Thyroid gland (tissue), 4 donors: Measurements from ENCODE around the gene HSD17B14. TPM values are rescaled to one million over a fixed set of nuclear protein-coding genes. Genes with fewer than 3 reads are reported as not detected.

ENCODE experiments used
- DNase-seq, 2 donors: peaks; one replicate each; pipeline ENCODE4 v3.0.0-alpha.2; 2019
- H3K27ac ChIP-seq, 3 donors: fragments of 200-600 bp; sonication (generic); 1 replicate in 2 of 3; 2 replicates in 1 of 3; pipeline ENCODE4 v1.5.1; 2016 to 2019; ENCODE audit warnings: mild to moderate bottlenecking in 1 of 3, moderate library complexity in 1 of 3
- H3K27me3 ChIP-seq: fragments of 200-600 bp; sonication (generic); one replicate; pipeline ENCODE4 v1.5.1; 2019
- H3K36me3 ChIP-seq, 2 donors: fragments of 200-600 bp; sonication (generic); one replicate each; pipeline ENCODE4 v1.5.1; 2016 to 2019
- H3K4me1 ChIP-seq, 2 donors: fragments of 200-600 bp; sonication (generic); one replicate each; pipeline ENCODE4 v1.5.1; 2017 to 2019
- H3K4me3 ChIP-seq, 3 donors: fragments of 200-600 bp; sonication (generic); replicated peaks in 1 of 3; 1 replicate in 2 of 3; 2 replicates in 1 of 3; pipeline ENCODE4 v1.5.1; 2016; ENCODE audit warnings: mild to moderate bottlenecking in 1 of 3
- H3K9me3 ChIP-seq: fragments of 200-600 bp; sonication (generic); one replicate; pipeline ENCODE4 v1.5.1; 2017
- POLR2A ChIP-seq, 2 donors: fragments of 450-650 bp; IDR thresholded peaks; one replicate each; pipeline ENCODE4 v1.6.1; 2017; ENCODE audit warnings: antibody characterized with exemption in 2 of 2, mild to moderate bottlenecking in 2 of 2, moderate library complexity in 1 of 2
- WGBS, 2 donors: methylation state at CpG; one replicate each; pipeline ENCODE4 v1.1.5; 2017; 5-methylcytosine and 5-hydroxymethylcytosine counted together
- intact Hi-C: fragments of 100-400 bp; cut with DNase I; formaldehyde crosslinking; loops from one replicate; pipeline ENCODE4 v1.15.1; 2023
- total RNA-seq, 4 donors: library from RNA; depleted of rRNA; stranded (reverse); fragments of >200 nt; gene quantifications; one replicate each; pipeline ENCODE4 v1.2.3, GENCODE V29; 2016
- TF ChIP-seq, protein P1 (sequence below), 6 experiments: fragments of 200-600 bp in 3 of 6; fragments of 450-650 bp in 3 of 6; sonication (generic) in 3 of 6; IDR thresholded peaks; one replicate each; pipeline ENCODE4 v1.5.1; 2016 to 2019; ENCODE audit warnings: antibody characterized with exemption in 6 of 6, mild to moderate bottlenecking in 2 of 6, inconsistent platforms in 1 of 6, moderate library complexity in 1 of 6

Gene HSD17B14
- total RNA-seq, 4 donors from 2014 or later: 11.9 to 46.8 (median 22.2) TPM

DNA sequence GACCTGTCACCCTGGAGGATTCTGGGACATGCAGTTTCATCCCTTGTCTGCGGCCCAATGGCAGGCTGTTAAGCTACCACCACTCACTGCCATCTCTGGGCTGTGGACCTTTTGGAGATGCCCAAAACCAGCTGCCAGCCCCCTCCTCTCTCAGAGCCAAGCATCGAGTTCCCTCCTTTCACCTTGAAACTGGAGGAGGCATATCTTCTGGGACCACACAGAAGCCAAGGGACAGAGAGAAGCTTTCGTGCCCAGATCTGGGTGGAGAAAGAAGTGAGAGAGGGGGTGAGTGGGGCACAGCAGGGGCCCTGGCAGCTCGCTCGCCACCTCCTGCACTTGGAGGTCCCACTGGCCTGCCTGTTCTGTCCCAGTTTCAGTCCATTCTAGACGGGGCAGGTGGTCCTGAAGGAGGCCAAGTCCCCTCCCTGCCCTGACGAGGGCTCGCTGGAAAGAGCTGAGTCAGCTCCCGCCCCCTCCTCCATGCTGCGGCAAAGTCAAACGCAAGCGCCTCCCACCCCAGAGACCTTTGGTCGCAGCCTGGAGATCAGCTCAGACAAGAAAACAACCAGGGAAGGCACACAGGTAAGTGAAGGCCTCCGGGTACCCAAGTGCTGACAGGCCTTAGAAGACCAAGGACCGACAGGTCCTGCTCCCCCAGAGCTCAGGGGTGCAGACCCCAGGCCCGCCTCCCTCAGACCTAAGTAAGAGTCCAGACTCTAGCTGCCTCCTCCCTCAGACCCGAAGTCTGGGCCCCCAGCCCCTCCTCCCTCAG lies 29.3 kb downstream of the HSD17B14 start:
- Histone ChIP-seq H3K27ac (no peak overlapping the region), H3K27me3 (no peaks in the 10 kb centered on the region), H3K9me3 (no peaks in the 10 kb centered on the region), H3K4me3 (no peak overlapping the region), H3K4me1 (peaks cover 12 to 15% of the 10 kb centered on the region in 2 donors), H3K36me3 (no peaks in the 10 kb centered on the region)
- TF ChIP-seq POLR2A (IDR thresholded peaks at IDR 0.05): no peak
- TF ChIP-seq, protein P1, sequence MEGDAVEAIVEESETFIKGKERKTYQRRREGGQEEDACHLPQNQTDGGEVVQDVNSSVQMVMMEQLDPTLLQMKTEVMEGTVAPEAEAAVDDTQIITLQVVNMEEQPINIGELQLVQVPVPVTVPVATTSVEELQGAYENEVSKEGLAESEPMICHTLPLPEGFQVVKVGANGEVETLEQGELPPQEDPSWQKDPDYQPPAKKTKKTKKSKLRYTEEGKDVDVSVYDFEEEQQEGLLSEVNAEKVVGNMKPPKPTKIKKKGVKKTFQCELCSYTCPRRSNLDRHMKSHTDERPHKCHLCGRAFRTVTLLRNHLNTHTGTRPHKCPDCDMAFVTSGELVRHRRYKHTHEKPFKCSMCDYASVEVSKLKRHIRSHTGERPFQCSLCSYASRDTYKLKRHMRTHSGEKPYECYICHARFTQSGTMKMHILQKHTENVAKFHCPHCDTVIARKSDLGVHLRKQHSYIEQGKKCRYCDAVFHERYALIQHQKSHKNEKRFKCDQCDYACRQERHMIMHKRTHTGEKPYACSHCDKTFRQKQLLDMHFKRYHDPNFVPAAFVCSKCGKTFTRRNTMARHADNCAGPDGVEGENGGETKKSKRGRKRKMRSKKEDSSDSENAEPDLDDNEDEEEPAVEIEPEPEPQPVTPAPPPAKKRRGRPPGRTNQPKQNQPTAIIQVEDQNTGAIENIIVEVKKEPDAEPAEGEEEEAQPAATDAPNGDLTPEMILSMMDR (IDR thresholded peaks at IDR 0.05): no peak
- intact Hi-C loops: no loop called here
- WGBS, 2 donors: 80 to 84% methylated on average over 12 to 17 of the region's 17 CpGs
- no peak for DNase-seq

DNA sequence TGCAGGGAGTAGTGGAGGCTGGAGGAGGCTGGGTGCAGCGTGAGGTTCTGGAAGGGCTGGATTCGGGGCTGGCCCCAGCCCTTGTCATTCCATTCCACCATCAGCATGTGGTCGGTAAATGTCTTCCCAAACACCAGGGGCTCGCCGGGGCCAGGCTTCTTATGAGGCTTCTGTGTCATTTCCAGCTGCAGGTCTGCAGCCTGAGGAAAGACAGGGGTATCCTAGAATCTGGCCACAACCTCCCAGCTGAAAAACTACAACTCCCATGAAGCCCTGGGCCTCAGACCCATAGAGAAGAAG lies 29.8 kb downstream of the HSD17B14 start:
- DNase-seq: no peak
- peaks cover 7 to 9% of the 10 kb centered on the region in 2 donors for H3K4me1 ChIP-seq
- H3K36me3 ChIP-seq: no peaks in the 10 kb centered on the region
- no peak overlapping the region for H3K27ac ChIP-seq
- H3K9me3 ChIP-seq: no peaks in the 10 kb centered on the region
- H3K4me3 ChIP-seq: no peak overlapping the region
- WGBS, 2 donors: 77 to 93% methylated on average over 2 to 5 of the region's 5 CpGs
- no peak for TF ChIP-seq POLR2A (IDR thresholded peaks at IDR 0.05)
- TF ChIP-seq, protein P1 (IDR thresholded peaks at IDR 0.05): no peak
- intact Hi-C loops: no loop called here
- no peaks in the 10 kb centered on the region for H3K27me3 ChIP-seq

DNA sequence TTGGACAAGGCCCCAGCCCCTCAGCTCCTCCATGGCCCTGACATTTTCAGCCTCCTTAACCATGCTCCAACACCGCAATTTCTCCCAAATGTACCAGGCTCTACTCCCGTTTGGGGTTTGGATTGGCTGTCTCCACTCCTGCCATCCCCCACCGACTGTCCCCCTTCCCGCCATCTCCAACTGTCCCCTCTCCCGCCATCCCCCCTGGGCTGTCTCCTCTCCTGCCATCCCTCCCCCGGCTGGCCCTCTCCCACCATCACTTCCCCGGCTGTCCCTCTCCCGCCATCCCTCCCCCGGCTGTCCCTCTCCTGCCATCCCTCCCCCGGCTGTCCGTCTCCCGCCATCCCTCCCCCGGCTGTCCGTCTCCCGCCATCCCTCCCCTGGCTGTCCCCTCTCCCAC lies 30.8 kb downstream of the HSD17B14 start:
- DNase-seq: no peak
- Histone ChIP-seq H3K27ac (no peak overlapping the region), H3K4me1 (peaks cover 4 to 7% of the 10 kb centered on the region in 2 donors), H3K36me3 (no peaks in the 10 kb centered on the region), H3K27me3 (no peaks in the 10 kb centered on the region), H3K9me3 (no peaks in the 10 kb centered on the region), H3K4me3 (no peak overlapping the region)
- no peak for TF ChIP-seq POLR2A (IDR thresholded peaks at IDR 0.05)
- TF ChIP-seq, protein P1 (IDR thresholded peaks at IDR 0.05): no peak
- intact Hi-C loops: no loop called here
- 91 to 96% methylated on average over 15 of the region's 15 CpGs for WGBS, 2 donors

DNA sequence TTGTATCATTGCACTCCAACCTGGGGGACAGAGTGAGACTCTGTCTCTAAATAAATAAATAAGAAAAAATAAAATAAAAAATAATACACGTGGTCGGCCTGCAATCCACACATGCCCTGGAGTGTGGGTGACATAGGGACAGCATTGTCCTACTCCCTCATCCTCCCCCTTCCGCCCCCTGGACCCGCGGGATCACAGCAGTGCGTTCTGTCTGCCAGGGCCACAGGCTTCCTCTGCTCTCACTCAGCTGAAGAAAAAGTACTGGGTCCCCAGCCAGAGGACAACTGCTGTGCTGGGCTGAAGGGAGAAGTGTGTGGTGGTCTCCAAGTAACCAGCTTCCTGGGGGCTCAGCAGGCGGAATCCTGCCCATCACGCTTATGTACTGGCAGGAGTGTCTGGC lies 31.8 kb downstream of the HSD17B14 start:
- intact Hi-C loops: no loop called here
- no peaks in the 10 kb centered on the region for H3K9me3 ChIP-seq
- no peaks in the 10 kb centered on the region for H3K27me3 ChIP-seq
- TF ChIP-seq, protein P1 (IDR thresholded peaks at IDR 0.05): no peak
- no peak for TF ChIP-seq POLR2A (IDR thresholded peaks at IDR 0.05)
- no peaks in the 10 kb centered on the region for H3K4me1 ChIP-seq
- H3K4me3 ChIP-seq: no peak overlapping the region
- no peak overlapping the region for H3K27ac ChIP-seq
- WGBS, 2 donors: 78% methylated on average over 8 of the region's 8 CpGs
- DNase-seq: no peak
- H3K36me3 ChIP-seq: no peaks in the 10 kb centered on the region

DNA sequence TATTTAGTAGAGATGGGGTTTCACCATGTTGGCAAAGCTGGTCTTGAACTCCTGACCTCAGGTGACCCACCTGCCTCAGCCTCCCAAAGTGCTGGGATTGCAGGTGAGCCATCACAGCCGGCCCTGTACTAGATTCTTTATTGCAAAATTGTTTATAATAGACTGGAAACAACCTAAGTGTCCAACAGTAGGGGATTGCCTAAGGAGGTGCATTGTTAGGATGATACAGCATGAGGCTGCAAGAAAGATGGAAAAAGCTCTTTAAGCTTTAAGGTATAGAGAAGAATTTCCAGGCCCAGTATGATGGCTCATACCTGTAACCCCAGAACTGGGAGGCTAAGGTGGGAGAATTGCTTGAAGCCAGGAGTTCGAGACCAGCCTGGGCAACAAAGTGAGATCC lies 33.7 kb downstream of the HSD17B14 start:
- DNase-seq: no peak
- Histone ChIP-seq H3K4me3 (no peak overlapping the region), H3K27me3 (no peaks in the 10 kb centered on the region), H3K36me3 (peaks cover 0 to 3% of the 10 kb centered on the region in 2 donors), H3K27ac (no peak overlapping the region), H3K4me1 (no peaks in the 10 kb centered on the region), H3K9me3 (no peaks in the 10 kb centered on the region)
- intact Hi-C loops: no loop called here
- 98 to 100% methylated on average over 2 of the region's 2 CpGs for WGBS, 2 donors
- no peak for TF ChIP-seq POLR2A (IDR thresholded peaks at IDR 0.05)
- TF ChIP-seq, protein P1 (IDR thresholded peaks at IDR 0.05): no peak
